ENCODE measurements around the gene SSBP1. TPM values are rescaled to one million over a fixed set of nuclear protein-coding genes. Genes with fewer than 3 reads are reported as not detected.
A peak's percentile ranks its signal among the peaks of the same experiment; 100 is the strongest.
"Not testable (repeated sequence)": the region's sequence is repeated elsewhere in the genome, so short reads cannot be mapped to it uniquely, and the experiment has no call there.

Gene SSBP1
- total and polyA plus RNA-seq, 2 experiments from 2014 or later = 283 to 1,006 TPM

DNA sequence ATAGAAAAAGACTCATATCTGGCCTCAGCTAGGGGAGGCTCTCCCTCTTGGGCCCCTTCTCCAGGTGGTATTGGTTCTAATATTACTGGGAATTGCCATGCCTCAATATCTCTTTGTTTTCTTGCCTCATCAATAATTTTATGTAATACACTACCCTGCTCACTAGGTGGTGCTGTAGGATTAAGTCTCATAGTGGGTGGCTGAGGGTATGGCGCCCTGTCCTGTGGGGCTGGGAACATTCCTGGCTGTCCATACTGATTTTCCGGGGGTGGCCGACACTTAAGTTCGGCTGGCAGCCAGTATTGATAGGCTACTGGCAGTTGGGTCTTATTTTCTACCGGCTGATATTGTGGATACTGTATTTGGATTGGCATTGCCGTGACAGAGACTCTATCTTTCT lies 16.8 kb downstream of the SSBP1 start:
- H3K4me1 ChIP-seq (ENCODE audit: insufficient read depth) = no peaks in the 10 kb centered on the region
- peaks cover 8% of the 10 kb centered on the region; the same call in 1 of the 2 replicates for H3K79me2 ChIP-seq (replicated peaks; ENCODE audit: insufficient read depth)
- Mint-ChIP-seq H3K4me1 (no peaks in the 10 kb centered on the region), H3K27me3 (ENCODE audit: insufficient read depth, low read depth, poor library complexity) (peaks cover 2% of the 10 kb centered on the region), H3K36me3 (ENCODE audit: low read depth) (peaks cover 99% of the 10 kb centered on the region), H3K4me3 (no peak overlapping the region), H3K27ac (no peak overlapping the region; the same call in 1 of the 2 replicates), H3K9me3 (peaks cover 28% of the 10 kb centered on the region)
- H3F3A ChIP-seq (replicated peaks; ENCODE audit: low read depth) = no peaks in the 10 kb centered on the region; the same call in 1 of the 2 replicates
- no peak overlapping the region for H2AFZ ChIP-seq
- no peak overlapping the region for H3K4me2 ChIP-seq
- TF ChIP-seq, protein P1, sequence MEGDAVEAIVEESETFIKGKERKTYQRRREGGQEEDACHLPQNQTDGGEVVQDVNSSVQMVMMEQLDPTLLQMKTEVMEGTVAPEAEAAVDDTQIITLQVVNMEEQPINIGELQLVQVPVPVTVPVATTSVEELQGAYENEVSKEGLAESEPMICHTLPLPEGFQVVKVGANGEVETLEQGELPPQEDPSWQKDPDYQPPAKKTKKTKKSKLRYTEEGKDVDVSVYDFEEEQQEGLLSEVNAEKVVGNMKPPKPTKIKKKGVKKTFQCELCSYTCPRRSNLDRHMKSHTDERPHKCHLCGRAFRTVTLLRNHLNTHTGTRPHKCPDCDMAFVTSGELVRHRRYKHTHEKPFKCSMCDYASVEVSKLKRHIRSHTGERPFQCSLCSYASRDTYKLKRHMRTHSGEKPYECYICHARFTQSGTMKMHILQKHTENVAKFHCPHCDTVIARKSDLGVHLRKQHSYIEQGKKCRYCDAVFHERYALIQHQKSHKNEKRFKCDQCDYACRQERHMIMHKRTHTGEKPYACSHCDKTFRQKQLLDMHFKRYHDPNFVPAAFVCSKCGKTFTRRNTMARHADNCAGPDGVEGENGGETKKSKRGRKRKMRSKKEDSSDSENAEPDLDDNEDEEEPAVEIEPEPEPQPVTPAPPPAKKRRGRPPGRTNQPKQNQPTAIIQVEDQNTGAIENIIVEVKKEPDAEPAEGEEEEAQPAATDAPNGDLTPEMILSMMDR (conservative IDR thresholded peaks at IDR 0.05; ENCODE audit: low read depth in 2 of 2) = peak; percentile 67 to 80
- TF ChIP-seq EZH2phosphoT487 (IDR thresholded peaks at IDR 0.05; ENCODE audit: unreplicated experiment) = no peak
- peaks cover 2% of the 10 kb centered on the region; the same call in 1 of the 2 replicates for H4K20me1 ChIP-seq (replicated peaks; ENCODE audit: insufficient read depth)
- H3K36me3 ChIP-seq (ENCODE audit: insufficient read depth) = peaks cover 57% of the 10 kb centered on the region
- H3K27ac ChIP-seq (ENCODE audit: low read depth) = no peak overlapping the region
- H3K4me3 ChIP-seq = no peak overlapping the region
- peak; percentile 62 for ATAC-seq
- no peaks in the 10 kb centered on the region for H3K9me2 ChIP-seq (ENCODE audit: insufficient read depth)
- peak; percentile 86 for DNase-seq (ENCODE audit: low spot score)
- no peaks in the 10 kb centered on the region for H3K27me3 ChIP-seq (ENCODE audit: insufficient read depth)

- Histone ChIP-seq H3K27ac (ENCODE audit: low read depth) (no peak within 1 kb of the TSS), H3K27me3 (ENCODE audit: insufficient read depth) (no peaks in the 10 kb centered on the region), H3K4me1 (ENCODE audit: insufficient read depth) (no peaks in the 10 kb centered on the region), H2AFZ (no peak within 1 kb of the TSS), H4K20me1 (replicated peaks; ENCODE audit: insufficient read depth) (0 out of 2 replicates have a peak, but pooled peaks cover 3% of the 10 kb centered on the region), H3K4me3 (no peak within 1 kb of the TSS), H3K9me2 (ENCODE audit: insufficient read depth) (no peaks in the 10 kb centered on the region), H3F3A (replicated peaks; ENCODE audit: low read depth) (no peaks in the 10 kb centered on the region), H3K79me2 (replicated peaks; ENCODE audit: insufficient read depth) (no peaks in the 10 kb centered on the region), H3K4me2 (no peak within 1 kb of the TSS), H3K36me3 (ENCODE audit: insufficient read depth) (peaks cover 6% of the 10 kb centered on the region)
- H3K4me3 Mint-ChIP-seq = no peak within 1 kb of the TSS
- ATAC-seq = no peak
- 0 out of 3 replicates have a peak, but pooled peaks cover 2% of the 10 kb centered on the region for H3K4me1 Mint-ChIP-seq
- no peaks in the 10 kb centered on the region for H3K27me3 Mint-ChIP-seq (ENCODE audit: insufficient read depth, low read depth, poor library complexity)
- peaks cover 36% of the 10 kb centered on the region for H3K36me3 Mint-ChIP-seq (ENCODE audit: low read depth)
- H3K27ac Mint-ChIP-seq = no peak within 1 kb of the TSS
- no peaks in the 10 kb centered on the region for H3K9me3 Mint-ChIP-seq
- TF ChIP-seq ZNF114 (CRISPR knock-in tag; IDR thresholded peaks at IDR 0.05) (no peak), JUNB (IDR thresholded peaks at IDR 0.05; ENCODE audit: unreplicated experiment) (no peak), CREB1 (CRISPR knock-in tag; IDR thresholded peaks at IDR 0.05; ENCODE audit: low read depth) (no peak), STAT1 (IDR thresholded peaks at IDR 0.05; ENCODE audit: unreplicated experiment) (no peak), EZH2phosphoT487 (IDR thresholded peaks at IDR 0.05; ENCODE audit: unreplicated experiment) (no peak), ETS1 (IDR thresholded peaks at IDR 0.05) (no peak)
- no peak for DNase-seq (ENCODE audit: low spot score)
Measured at GRCh38 chr7:141763797-141764196, 25.6 kb downstream of the SSBP1 start, which contains the start of gene TAS2R3. Gene TAS2R3, plus strand, starts transcription at chr7:141764097. Its CDS starts 62 bp downstream, at chr7:141764159.

GRCh38 chr7:141770083-141770583 lies 32.0 kb downstream of the SSBP1 start:
- H3K36me3 ChIP-seq (ENCODE audit: insufficient read depth); H3K4me1 ChIP-seq (ENCODE audit: insufficient read depth); H3K4me3 Mint-ChIP-seq; H3K27me3 Mint-ChIP-seq (ENCODE audit: insufficient read depth, low read depth, poor library complexity); H3K4me3 ChIP-seq; H3K4me2 ChIP-seq; DNase-seq (ENCODE audit: low spot score); H2AFZ ChIP-seq; H4K20me1 ChIP-seq (replicated peaks; ENCODE audit: insufficient read depth); ATAC-seq; H3F3A ChIP-seq (replicated peaks; ENCODE audit: low read depth); H3K27ac Mint-ChIP-seq; H3K27ac ChIP-seq (ENCODE audit: low read depth); H3K27me3 ChIP-seq (ENCODE audit: insufficient read depth); H3K9me2 ChIP-seq (ENCODE audit: insufficient read depth); H3K4me1 Mint-ChIP-seq: not testable (repeated sequence)
- H3K79me2 ChIP-seq (replicated peaks; ENCODE audit: insufficient read depth) = peaks cover 18% of the 10 kb centered on the region
- Mint-ChIP-seq H3K36me3 (ENCODE audit: low read depth) (peaks cover 51% of the 10 kb centered on the region), H3K9me3 (peaks cover 28% of the 10 kb centered on the region)
